HepG2 (cell line): Measurements from ENCODE around the gene ONECUT1. TPM values are rescaled to one million over a fixed set of nuclear protein-coding genes. Genes with fewer than 3 reads are reported as not detected.
A peak's percentile ranks its signal among the peaks of the same experiment; 100 is the strongest.

Experiments used
- ARID3A ChIP-seq: IDR thresholded peaks from 2 replicates; pipeline ENCODE4 v1.6.1; 2012; ENCODE audit warnings: low read depth, low read length, improper control_type of control experiment
- BHLHE40 ChIP-seq: IDR thresholded peaks from 2 replicates; pipeline ENCODE4 v1.6.1; 2011; ENCODE audit warnings: low read length, improper control_type of control experiment
- FOXM1 ChIP-seq: sonication (generic); formaldehyde crosslinking; IDR thresholded peaks from 2 replicates; pipeline ENCODE4 v1.5.0; 2020; ENCODE audit warnings: missing genetic modification reagents
- LCORL ChIP-seq, 2 experiments: fragments of 450-650 bp in 1 of 2; sonication (generic) in 1 of 2; formaldehyde crosslinking in 1 of 2; IDR thresholded peaks; 2 replicates each; pipeline versions ENCODE4 v1.5.0 to v1.6.1; 2017 to 2020; ENCODE audit warnings: antibody characterized with exemption in 1 of 2, missing genetic modification reagents in 1 of 2
- MEIS1 ChIP-seq: sonication (generic); formaldehyde crosslinking; IDR thresholded peaks from 2 replicates; pipeline ENCODE4 v1.9.0; 2021; ENCODE audit warnings: mild to moderate bottlenecking, missing genetic modification reagents, moderate library complexity, borderline replicate concordance
- MEIS2 ChIP-seq: sonication (generic); formaldehyde crosslinking; IDR thresholded peaks from 2 replicates; pipeline ENCODE4 v1.9.0; 2021; ENCODE audit warnings: mild to moderate bottlenecking, missing genetic modification reagents
- NFE2L1 ChIP-seq: sonication (generic); formaldehyde crosslinking; IDR thresholded peaks from 2 replicates; pipeline ENCODE4 v1.4.0; 2020; ENCODE audit warnings: missing genetic modification reagents, mild to moderate bottlenecking, borderline replicate concordance
- NFIC ChIP-seq: IDR thresholded peaks from 2 replicates; pipeline ENCODE4 v1.6.1; 2012; ENCODE audit warnings: mild to moderate bottlenecking, low read length, inconsistent platforms
- NRL ChIP-seq: sonication (generic); formaldehyde crosslinking; IDR thresholded peaks from 2 replicates; pipeline ENCODE4 v1.5.0; 2020; ENCODE audit warnings: missing genetic modification reagents, mild to moderate bottlenecking, moderate library complexity, borderline replicate concordance
- RBM22 ChIP-seq: fragments of 200-400 bp; formaldehyde crosslinking; optimal IDR thresholded peaks from 2 replicates; pipeline ENCODE3; 2017; ENCODE audit warnings: mild to moderate bottlenecking, low read length, moderate library complexity
- SMAD1 ChIP-seq: sonication (generic); formaldehyde crosslinking; IDR thresholded peaks from 2 replicates; pipeline ENCODE4 v1.4.0; 2020; ENCODE audit warnings: missing genetic modification reagents, low read depth, mild to moderate bottlenecking, borderline replicate concordance
- TARDBP ChIP-seq: sonication (generic); formaldehyde crosslinking; IDR thresholded peaks from 2 replicates; pipeline ENCODE4 v1.8.0; 2022; ENCODE audit warnings: mild to moderate bottlenecking, missing genetic modification reagents
- TFDP2 ChIP-seq: sonication (generic); formaldehyde crosslinking; IDR thresholded peaks from 2 replicates; pipeline ENCODE4 v1.4.0; 2020; ENCODE audit warnings: missing genetic modification reagents
- YY1 ChIP-seq: IDR thresholded peaks from 2 replicates; pipeline ENCODE4 v1.6.1; 2011; ENCODE audit warnings: low read length, low read depth, moderate library complexity, mild to moderate bottlenecking; ENCODE audit not compliant: insufficient read depth, insufficient replicate concordance
- ZBTB42 ChIP-seq: sonication (generic); formaldehyde crosslinking; IDR thresholded peaks from 2 replicates; pipeline ENCODE4 v1.5.0; 2020; ENCODE audit warnings: mild to moderate bottlenecking, missing genetic modification reagents
- ZBTB7B ChIP-seq: sonication (generic); formaldehyde crosslinking; IDR thresholded peaks from 2 replicates; pipeline ENCODE4 v1.4.0; 2020; ENCODE audit warnings: missing genetic modification reagents
- ZNF10 ChIP-seq: sonication (generic); formaldehyde crosslinking; IDR thresholded peaks from 2 replicates; pipeline ENCODE4 v1.4.0; 2020; ENCODE audit warnings: mild to moderate bottlenecking, low read depth, missing genetic modification reagents, borderline replicate concordance
- ZNF101 ChIP-seq: sonication (generic); formaldehyde crosslinking; IDR thresholded peaks from 2 replicates; pipeline ENCODE4 v1.4.0; 2020; ENCODE audit warnings: mild to moderate bottlenecking, low read depth, missing genetic modification reagents, borderline replicate concordance
- ZNF205 ChIP-seq: IDR thresholded peaks from 2 replicates; pipeline ENCODE4 v1.6.1; 2018; ENCODE audit warnings: missing biosample characterization, missing genetic modification reagents
- ZNF292 ChIP-seq: sonication (generic); formaldehyde crosslinking; IDR thresholded peaks from 2 replicates; pipeline ENCODE4 v1.8.1; 2022; ENCODE audit warnings: mild to moderate bottlenecking, low read depth, missing genetic modification reagents, borderline replicate concordance
- ZNF562 ChIP-seq: sonication (generic); formaldehyde crosslinking; IDR thresholded peaks from 2 replicates; pipeline ENCODE4 v1.8.0; 2022; ENCODE audit warnings: missing genetic modification reagents, borderline replicate concordance
- ZNF879 ChIP-seq: sonication (generic); formaldehyde crosslinking; IDR thresholded peaks from 2 replicates; pipeline ENCODE4 v1.8.1; 2023; ENCODE audit warnings: missing genetic modification reagents
- ZNF891 ChIP-seq: sonication (generic); formaldehyde crosslinking; IDR thresholded peaks from 2 replicates; pipeline ENCODE4 v1.5.0; 2020; ENCODE audit warnings: mild to moderate bottlenecking, missing genetic modification reagents
- polyA plus RNA-seq, 8 experiments: library from polyadenylated mRNA; depleted of rRNA in 3 of 8; stranded (reverse) in 7 of 8; unstranded in 1 of 8; fragments of >200 nt; fragmentation: Illumina TruSeq in 4 of 8; extraction: Trizol in 4 of 8; gene quantifications; 2 replicates each; pipeline versions ENCODE4 v1.2.1 to v1.2.3, GENCODE V29; 2011 to 2016; ENCODE audit warnings: low read depth in 4 of 8, missing spikeins in 1 of 8, mixed read lengths in 1 of 8; ENCODE audit not compliant: insufficient read depth in 1 of 8
- total RNA-seq, 5 experiments: library from RNA; depleted of rRNA; stranded (reverse); fragments of >200 nt; fragmentation: Illumina TruSeq; extraction: Trizol; gene quantifications; 2 replicates each; pipeline ENCODE4 v1.2.3, GENCODE V29; 2016; ENCODE audit warnings: low read depth in 1 of 5
- TF ChIP-seq, protein P1 (sequence below), 2 experiments: sonication (generic) in 1 of 2; formaldehyde crosslinking in 1 of 2; IDR thresholded peaks; 2 replicates each; pipeline versions ENCODE4 v1.4.0 to v1.6.1; 2016 to 2020; ENCODE audit warnings: borderline replicate concordance in 1 of 2, low read depth in 1 of 2, mild to moderate bottlenecking in 1 of 2, missing genetic modification reagents in 1 of 2

The ONECUT1 gene
- total and polyA plus RNA-seq, 2 of the 13 experiments (the other 11 are each of a cell fraction or from before 2014, with no cell fraction given): 3.5 to 9.1 TPM

GRCh38 chr15:52790169-52790708 lies at the start of gene ONECUT1 (continued):
- no peak for TF ChIP-seq LCORL (IDR thresholded peaks at IDR 0.05)
- TF ChIP-seq LCORL (CRISPR knock-in tag; IDR thresholded peaks at IDR 0.05): no peak
- no peak for TF ChIP-seq ZNF101 (CRISPR knock-in tag)
- no peak for TF ChIP-seq ARID3A
- TF ChIP-seq, protein P1, sequence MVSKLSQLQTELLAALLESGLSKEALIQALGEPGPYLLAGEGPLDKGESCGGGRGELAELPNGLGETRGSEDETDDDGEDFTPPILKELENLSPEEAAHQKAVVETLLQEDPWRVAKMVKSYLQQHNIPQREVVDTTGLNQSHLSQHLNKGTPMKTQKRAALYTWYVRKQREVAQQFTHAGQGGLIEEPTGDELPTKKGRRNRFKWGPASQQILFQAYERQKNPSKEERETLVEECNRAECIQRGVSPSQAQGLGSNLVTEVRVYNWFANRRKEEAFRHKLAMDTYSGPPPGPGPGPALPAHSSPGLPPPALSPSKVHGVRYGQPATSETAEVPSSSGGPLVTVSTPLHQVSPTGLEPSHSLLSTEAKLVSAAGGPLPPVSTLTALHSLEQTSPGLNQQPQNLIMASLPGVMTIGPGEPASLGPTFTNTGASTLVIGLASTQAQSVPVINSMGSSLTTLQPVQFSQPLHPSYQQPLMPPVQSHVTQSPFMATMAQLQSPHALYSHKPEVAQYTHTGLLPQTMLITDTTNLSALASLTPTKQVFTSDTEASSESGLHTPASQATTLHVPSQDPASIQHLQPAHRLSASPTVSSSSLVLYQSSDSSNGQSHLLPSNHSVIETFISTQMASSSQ (IDR thresholded peaks at IDR 0.05; ENCODE audit: low read depth): no peak
- TF ChIP-seq, protein P1 (CRISPR knock-in tag; IDR thresholded peaks at IDR 0.05; ENCODE audit: borderline replicate concordance): peak; percentile 45; the same call in 1 of the 2 replicates
- no peak for TF ChIP-seq ZNF10 (CRISPR knock-in tag)
- TF ChIP-seq RBM22: no peak
- no peak for TF ChIP-seq ZNF891 (CRISPR knock-in tag)
- no peak for TF ChIP-seq ZNF205 (CRISPR knock-in tag)
- no peak for TF ChIP-seq NFIC
- no peak for TF ChIP-seq ZBTB42 (CRISPR knock-in tag)
- no peak for TF ChIP-seq NFE2L1
- TF ChIP-seq SMAD1 (CRISPR knock-in tag): no peak
- no peak for TF ChIP-seq ZBTB7B (CRISPR knock-in tag)
- TF ChIP-seq MEIS2: no peak
- TF ChIP-seq ZNF562 (CRISPR knock-in tag): no peak
- TF ChIP-seq MEIS1 (CRISPR knock-in tag): peak; percentile 46; the same call in 1 of the 2 replicates
- peak; percentile 68 for TF ChIP-seq BHLHE40
- no peak for TF ChIP-seq FOXM1
- no peak for TF ChIP-seq TARDBP (CRISPR knock-in tag)
- no peak for TF ChIP-seq NRL (CRISPR knock-in tag)
- peak; percentile 6 for TF ChIP-seq YY1
- peak; percentile 78 for TF ChIP-seq TFDP2 (CRISPR knock-in tag)
- TF ChIP-seq ZNF292: no peak
- TF ChIP-seq ZNF879 (CRISPR knock-in tag): no peak; the same call in 1 of the 2 replicates
